HFF-Myc (cell line): Measurements from ENCODE around the gene GNPTAB.

Experiments
- DNase-seq: peaks from one replicate; pipeline ENCODE4 v3.0.0-alpha.2; 2011; ENCODE audit warnings: low read depth; ENCODE audit errors: extremely low read depth
- H3K4me3 ChIP-seq: replicated peaks from 2 replicates; pipeline ENCODE4 v1.5.1; 2011; ENCODE audit warnings: low read depth, mild to moderate bottlenecking, control low read depth, low read length
- TF ChIP-seq, protein P1 (sequence below): IDR thresholded peaks from 2 replicates; pipeline ENCODE4 v1.5.1; 2012; ENCODE audit warnings: mild to moderate bottlenecking, low read depth, low read length, control low read depth; ENCODE audit errors: missing control alignments

GNPTAB gene

DNA sequence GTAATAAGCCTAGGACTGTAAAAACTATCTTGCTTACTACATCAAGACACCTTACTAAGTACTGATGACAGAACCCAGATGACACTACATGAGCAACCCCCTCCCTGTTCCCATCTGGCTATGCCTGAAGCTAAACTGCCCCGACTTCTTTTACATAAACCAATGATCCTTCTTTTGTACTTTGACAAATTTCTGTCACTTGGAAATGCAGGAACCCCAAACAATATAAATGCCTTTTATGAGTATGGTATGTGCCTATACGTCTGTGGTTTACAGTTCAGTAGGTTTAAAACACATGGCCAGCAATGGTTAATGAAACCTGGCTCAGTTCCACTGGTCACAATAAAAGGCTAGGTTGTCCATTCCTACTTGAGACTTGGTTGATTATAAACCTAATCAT, 97.6 kb downstream of the GNPTAB start:
- no peak overlapping the region for H3K4me3 ChIP-seq
- TF ChIP-seq, protein P1, sequence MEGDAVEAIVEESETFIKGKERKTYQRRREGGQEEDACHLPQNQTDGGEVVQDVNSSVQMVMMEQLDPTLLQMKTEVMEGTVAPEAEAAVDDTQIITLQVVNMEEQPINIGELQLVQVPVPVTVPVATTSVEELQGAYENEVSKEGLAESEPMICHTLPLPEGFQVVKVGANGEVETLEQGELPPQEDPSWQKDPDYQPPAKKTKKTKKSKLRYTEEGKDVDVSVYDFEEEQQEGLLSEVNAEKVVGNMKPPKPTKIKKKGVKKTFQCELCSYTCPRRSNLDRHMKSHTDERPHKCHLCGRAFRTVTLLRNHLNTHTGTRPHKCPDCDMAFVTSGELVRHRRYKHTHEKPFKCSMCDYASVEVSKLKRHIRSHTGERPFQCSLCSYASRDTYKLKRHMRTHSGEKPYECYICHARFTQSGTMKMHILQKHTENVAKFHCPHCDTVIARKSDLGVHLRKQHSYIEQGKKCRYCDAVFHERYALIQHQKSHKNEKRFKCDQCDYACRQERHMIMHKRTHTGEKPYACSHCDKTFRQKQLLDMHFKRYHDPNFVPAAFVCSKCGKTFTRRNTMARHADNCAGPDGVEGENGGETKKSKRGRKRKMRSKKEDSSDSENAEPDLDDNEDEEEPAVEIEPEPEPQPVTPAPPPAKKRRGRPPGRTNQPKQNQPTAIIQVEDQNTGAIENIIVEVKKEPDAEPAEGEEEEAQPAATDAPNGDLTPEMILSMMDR = no peak

DNA sequence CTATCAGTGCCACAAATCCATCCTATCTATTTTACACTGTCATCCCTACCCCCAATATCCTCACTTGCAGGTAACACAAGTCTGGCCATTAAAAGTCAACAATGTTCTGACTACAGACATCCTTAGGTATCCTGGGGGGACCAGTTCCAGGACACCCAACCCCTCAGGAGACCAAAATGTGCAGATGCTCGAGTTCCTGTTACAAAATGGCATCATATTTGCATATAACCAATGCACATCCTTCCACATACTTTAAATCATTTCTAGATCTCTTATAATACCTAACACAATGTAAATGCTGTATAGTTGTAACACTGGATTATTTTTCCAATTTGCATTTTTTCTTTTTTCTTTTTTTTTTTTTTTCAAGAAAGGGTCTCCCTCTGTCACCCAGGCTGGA, 98.4 kb downstream of the GNPTAB start:
- H3K4me3 ChIP-seq = no peak overlapping the region
- DNase-seq = no peak
- TF ChIP-seq, protein P1 = no peak

More for the DNA sequence above, 97.6 kb downstream of the GNPTAB start:
- no peak for DNase-seq

DNA sequence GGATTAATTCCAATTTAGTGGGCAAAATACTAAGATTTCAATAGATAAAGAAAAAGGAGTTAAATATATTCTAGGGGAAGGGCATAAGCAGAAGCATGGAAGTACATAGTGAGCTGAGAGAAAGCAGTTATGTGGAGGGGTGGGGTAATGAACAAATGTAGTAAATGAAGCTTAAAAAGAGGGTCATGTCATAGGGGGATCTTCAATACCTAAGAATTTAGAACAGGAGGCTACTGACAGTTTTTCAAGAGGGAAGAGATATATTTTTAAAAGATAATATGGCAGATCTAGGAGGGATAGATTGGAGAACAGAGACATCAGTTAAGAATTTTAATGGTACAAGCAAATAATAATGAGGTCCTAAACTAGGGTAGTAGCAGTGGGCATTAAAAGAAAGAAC, 100.9 kb downstream of the GNPTAB start:
- no peak overlapping the region for H3K4me3 ChIP-seq
- TF ChIP-seq, protein P1 = no peak
- DNase-seq = no peak

DNA sequence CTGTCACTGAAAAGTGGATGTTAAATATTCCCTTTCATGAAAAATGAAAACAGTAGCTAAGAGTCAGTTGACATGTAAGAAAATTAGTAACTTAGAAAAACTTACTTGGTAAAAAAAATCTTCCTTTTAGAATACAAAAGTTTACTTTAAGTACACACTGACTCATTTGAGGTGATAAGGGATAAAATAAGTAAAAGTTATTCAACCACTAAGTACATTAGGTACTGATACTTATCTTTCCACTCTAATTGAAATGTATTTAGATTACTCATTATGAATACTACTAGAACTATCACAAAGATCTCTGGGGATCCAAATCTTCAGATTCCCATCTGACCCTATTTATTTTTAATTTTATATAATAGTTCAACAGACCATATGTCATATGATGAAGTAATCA, 103.7 kb downstream of the GNPTAB start:
- TF ChIP-seq, protein P1 = no peak
- no peak for DNase-seq
- no peak overlapping the region for H3K4me3 ChIP-seq

DNA sequence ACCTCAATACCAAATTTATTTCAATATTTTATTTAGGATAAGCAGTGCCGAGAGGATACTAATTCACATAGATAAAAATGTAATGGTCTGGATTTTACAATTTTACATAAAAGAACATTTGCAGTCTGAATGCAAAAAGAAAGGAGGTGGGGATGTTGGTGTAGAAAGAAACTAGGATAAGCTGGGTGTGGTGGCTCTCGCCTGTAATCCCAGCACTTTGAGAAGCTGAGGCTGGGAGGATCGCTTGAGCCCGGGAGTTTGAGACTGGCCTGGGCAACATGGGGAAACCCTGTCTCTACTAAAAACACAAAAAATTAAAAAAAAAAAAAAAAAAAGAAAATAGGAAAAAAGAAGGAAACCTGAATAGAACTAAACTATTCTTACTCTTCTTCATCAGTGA, 108.4 kb downstream of the GNPTAB start:
- H3K4me3 ChIP-seq = no peak overlapping the region
- no peak for DNase-seq
- TF ChIP-seq, protein P1 = no peak

DNA sequence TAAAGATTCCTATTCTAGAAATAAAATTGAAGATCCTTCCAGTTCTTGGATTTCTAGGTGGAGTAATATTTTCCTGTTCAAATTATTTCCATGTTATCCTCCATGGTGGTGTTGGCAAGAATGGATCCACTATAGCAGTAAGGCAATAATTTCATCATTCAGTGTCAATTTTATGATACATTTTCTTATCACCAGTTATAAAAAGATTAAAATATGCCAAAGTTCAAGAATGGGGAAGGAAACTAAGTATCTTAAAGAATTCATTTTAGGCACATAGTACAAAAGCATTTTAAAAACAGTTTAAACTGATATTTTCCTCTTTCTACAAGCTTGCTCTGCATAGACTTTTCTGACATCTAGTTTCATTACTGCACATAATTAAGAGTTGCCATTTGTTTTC, 110.6 kb downstream of the GNPTAB start:
- DNase-seq = no peak
- TF ChIP-seq, protein P1 = no peak

DNA sequence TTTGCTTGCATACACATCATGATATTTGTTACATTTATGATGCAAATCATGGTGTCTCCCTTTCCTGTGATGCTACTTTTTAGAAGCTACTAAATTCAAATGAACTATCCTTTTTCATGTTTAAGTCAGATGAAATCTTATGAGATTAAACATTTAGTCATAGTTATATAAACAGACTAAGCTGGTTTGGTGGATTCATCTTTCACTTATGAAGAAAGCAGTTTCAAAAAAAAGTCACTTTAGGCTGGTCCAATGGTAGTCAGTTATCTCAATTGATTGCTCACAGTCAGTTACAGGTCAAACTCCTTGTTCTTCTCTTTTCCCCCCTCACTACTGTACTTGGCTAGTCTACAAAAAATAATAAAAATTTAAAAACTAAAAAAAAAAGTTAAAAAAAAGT, 111.2 kb downstream of the GNPTAB start:
- H3K4me3 ChIP-seq = no peak overlapping the region
- no peak for DNase-seq
- TF ChIP-seq, protein P1 = no peak

More for the DNA sequence above, 110.6 kb downstream of the GNPTAB start:
- no peak overlapping the region for H3K4me3 ChIP-seq
